MCF 10A (cell line): ENCODE measurements around the gene NAB1. TPM values are rescaled to one million over a fixed set of nuclear protein-coding genes. Genes with fewer than 3 reads are reported as not detected.

Experiments
- BruUV-seq: library from RNA; stranded (reverse); fragments of 400-500 nt; replicated peaks from 2 replicates; lab custom pipeline; 2021; lab: Mats Ljungman, UMichigan
- CTCF ChIA-PET: fragments of 300-600 bp; sonication (Branson Sonifier 250); formaldehyde crosslinking; extraction: SDS; loops from one replicate; lab custom pipeline; 2021; ENCODE audit warnings: antibody characterized with exemption, inconsistent platforms; lab: Yijun Ruan, JAX
- POLR2A ChIA-PET: fragments of 300-600, 350-650 bp; sonication (Branson Sonifier 250); formaldehyde crosslinking; extraction: SDS; loops from one replicate; lab custom pipeline; 2020; ENCODE audit warnings: antibody characterized with exemption, inconsistent platforms; lab: Yijun Ruan, JAX
- DNase-seq: peaks from one replicate; pipeline ENCODE4 v3.0.0-alpha.2; 2018; ENCODE audit not compliant: unreplicated experiment
- H3K27ac Mint-ChIP-seq: one replicate; pipeline ENCODE4 v1.8.0; 2022; ENCODE audit warnings: mild to moderate bottlenecking, low read depth, mixed read lengths; ENCODE audit not compliant: unreplicated experiment
- H3K27me3 Mint-ChIP-seq: one replicate; pipeline ENCODE4 v1.8.0; 2022; ENCODE audit warnings: mixed read lengths; ENCODE audit not compliant: insufficient read depth, unreplicated experiment
- H3K36me3 Mint-ChIP-seq: one replicate; pipeline ENCODE4 v1.8.0; 2022; ENCODE audit warnings: mild to moderate bottlenecking, moderate library complexity, mixed read lengths; ENCODE audit not compliant: insufficient read depth, unreplicated experiment
- H3K4me1 Mint-ChIP-seq: one replicate; pipeline ENCODE4 v1.8.0; 2022; ENCODE audit warnings: mixed read lengths; ENCODE audit not compliant: insufficient read depth, unreplicated experiment
- H3K4me3 Mint-ChIP-seq: one replicate; pipeline ENCODE4 v1.8.0; 2022; ENCODE audit warnings: mild to moderate bottlenecking, moderate library complexity, mixed read lengths; ENCODE audit not compliant: unreplicated experiment
- H3K9me3 Mint-ChIP-seq: one replicate; pipeline ENCODE4 v1.8.0; 2022; ENCODE audit warnings: mixed read lengths; ENCODE audit not compliant: unreplicated experiment
- intact Hi-C: fragments of 100-400 bp; cut with micrococcal nuclease; formaldehyde crosslinking; loops from 2 replicates; pipeline ENCODE4 v1.14.1; 2022
- total RNA-seq: library from RNA; stranded (reverse); gene quantifications from 2 replicates; pipeline ENCODE4 v1.2.3, GENCODE V29; 2022
- TF ChIP-seq, protein P1 (sequence below): fragments of 200-600 bp; IDR thresholded peaks from one replicate; pipeline ENCODE4 v1.8.0; 2022; ENCODE audit warnings: antibody characterized with exemption, mild to moderate bottlenecking; ENCODE audit not compliant: unreplicated experiment

The NAB1 gene
- total RNA-seq, 1 experiment from 2014 or later = 48.5 TPM

DNA sequence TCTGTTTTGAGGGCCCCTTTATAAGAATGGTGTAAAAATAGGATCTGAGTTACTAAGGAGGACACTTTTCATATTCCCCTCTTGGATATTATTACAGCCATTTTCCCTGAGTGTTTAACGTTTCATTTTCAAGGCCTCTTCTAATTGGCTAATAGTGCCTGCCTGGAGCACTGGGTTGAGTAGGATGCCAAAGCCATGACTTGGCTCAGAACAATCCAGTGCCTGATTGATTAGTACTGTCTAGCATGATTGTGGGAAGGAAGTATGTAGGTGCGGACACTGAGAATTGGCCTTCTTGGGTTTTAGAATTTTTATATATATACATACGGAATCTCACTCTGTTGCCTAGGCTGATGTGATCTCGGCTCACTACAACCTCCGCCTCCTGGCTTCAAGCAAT lies 66.1 kb downstream of the NAB1 start:
- Mint-ChIP-seq H3K4me3 (no peak overlapping the region), H3K4me1 (peaks cover 20% of the 10 kb centered on the region), H3K36me3 (no peaks in the 10 kb centered on the region), H3K9me3 (no peaks in the 10 kb centered on the region), H3K27ac (no peak overlapping the region), H3K27me3 (no peaks in the 10 kb centered on the region)
- no TSS peak for BruUV-seq
- intact Hi-C loops = no loop called here
- CTCF ChIA-PET = no interaction called here
- POLR2A ChIA-PET = interaction anchor here (0.6 kb wide), 1 partner anchor 1110 kb away, joined by 3 read pairs; no protein-coding TSS in a partner anchor
- peak; percentile 22 for DNase-seq
- TF ChIP-seq, protein P1, sequence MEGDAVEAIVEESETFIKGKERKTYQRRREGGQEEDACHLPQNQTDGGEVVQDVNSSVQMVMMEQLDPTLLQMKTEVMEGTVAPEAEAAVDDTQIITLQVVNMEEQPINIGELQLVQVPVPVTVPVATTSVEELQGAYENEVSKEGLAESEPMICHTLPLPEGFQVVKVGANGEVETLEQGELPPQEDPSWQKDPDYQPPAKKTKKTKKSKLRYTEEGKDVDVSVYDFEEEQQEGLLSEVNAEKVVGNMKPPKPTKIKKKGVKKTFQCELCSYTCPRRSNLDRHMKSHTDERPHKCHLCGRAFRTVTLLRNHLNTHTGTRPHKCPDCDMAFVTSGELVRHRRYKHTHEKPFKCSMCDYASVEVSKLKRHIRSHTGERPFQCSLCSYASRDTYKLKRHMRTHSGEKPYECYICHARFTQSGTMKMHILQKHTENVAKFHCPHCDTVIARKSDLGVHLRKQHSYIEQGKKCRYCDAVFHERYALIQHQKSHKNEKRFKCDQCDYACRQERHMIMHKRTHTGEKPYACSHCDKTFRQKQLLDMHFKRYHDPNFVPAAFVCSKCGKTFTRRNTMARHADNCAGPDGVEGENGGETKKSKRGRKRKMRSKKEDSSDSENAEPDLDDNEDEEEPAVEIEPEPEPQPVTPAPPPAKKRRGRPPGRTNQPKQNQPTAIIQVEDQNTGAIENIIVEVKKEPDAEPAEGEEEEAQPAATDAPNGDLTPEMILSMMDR = no peak

DNA sequence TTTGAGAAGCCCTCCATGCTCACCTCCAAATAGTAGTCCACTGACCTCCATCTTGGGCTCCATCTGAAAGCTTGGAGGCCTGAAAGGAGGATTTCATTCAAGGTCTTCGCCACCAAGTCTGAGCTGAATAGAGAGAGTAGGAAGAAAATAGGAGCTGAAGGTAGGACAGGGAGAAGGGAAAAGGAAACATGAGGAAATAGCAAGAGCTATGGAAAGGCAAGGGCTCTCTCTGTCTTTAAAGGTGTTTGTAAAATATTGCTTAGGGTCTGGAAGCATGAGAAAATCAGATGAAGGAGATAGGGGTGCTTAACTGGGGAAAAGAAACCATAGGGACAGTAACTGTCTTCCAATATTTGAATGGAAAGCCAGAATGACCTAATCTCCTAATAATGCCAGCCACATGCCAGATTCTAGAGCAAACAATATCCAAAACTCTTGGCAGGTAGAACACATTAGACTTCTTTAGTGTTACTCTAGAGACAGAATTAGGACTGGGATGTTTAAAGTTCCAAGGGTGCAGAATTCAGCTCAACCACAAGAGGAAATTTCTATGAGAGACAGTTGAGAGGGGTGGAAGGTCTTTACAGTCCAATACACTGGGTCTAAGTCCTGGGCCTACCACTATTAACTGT lies 67.4 kb downstream of the NAB1 start:
- TF ChIP-seq, protein P1 = no peak

DNA sequence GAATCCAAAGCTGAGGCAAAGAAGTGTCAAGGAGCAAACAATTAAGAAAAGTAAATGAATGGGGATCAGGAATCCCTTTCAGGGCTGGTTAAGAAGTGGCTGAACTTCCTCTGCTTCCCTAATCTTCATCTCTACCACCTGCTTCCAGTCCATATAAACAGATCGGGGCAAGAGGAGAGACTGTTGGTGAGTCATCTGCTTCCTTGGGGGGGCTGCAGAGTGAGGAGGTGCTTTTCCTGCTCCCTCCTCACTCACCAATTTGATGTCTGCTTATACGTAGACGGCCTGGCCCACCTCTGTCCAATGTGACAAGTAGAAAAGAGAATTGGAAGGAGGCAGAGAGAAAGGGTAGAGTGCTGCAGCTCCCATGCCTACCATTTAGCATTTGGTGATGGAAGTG lies 68.4 kb downstream of the NAB1 start:
- intact Hi-C loops = no loop called here
- H3K27ac Mint-ChIP-seq = no peak overlapping the region
- CTCF ChIA-PET = interaction anchor here (0.6 to 0.7 kb wide), 2 partner anchors 44 to 50 kb away, joined by 3 read pairs; no protein-coding TSS in a partner anchor
- H3K27me3 Mint-ChIP-seq = no peaks in the 10 kb centered on the region
- no peaks in the 10 kb centered on the region for H3K9me3 Mint-ChIP-seq
- TF ChIP-seq, protein P1 = no peak
- H3K4me3 Mint-ChIP-seq = no peak overlapping the region
- DNase-seq = no peak
- H3K36me3 Mint-ChIP-seq = no peaks in the 10 kb centered on the region
- BruUV-seq = no TSS peak
- POLR2A ChIA-PET = no interaction called here
- H3K4me1 Mint-ChIP-seq = peaks cover 20% of the 10 kb centered on the region

More for the DNA sequence above, 67.4 kb downstream of the NAB1 start:
- ChIA-PET CTCF (interaction anchor here (1.0 kb wide), 1 partner anchor 14 kb away, joined by 5 read pairs; no protein-coding TSS in a partner anchor), POLR2A (interaction anchor here (0.7 to 1.3 kb wide), 2 partner anchors 16 to 293 kb away, joined by 3 read pairs; no protein-coding TSS in a partner anchor)
- no peaks in the 10 kb centered on the region for H3K9me3 Mint-ChIP-seq
- no peaks in the 10 kb centered on the region for H3K36me3 Mint-ChIP-seq
- DNase-seq = no peak
- H3K27me3 Mint-ChIP-seq = no peaks in the 10 kb centered on the region
- no peak overlapping the region for H3K4me3 Mint-ChIP-seq
- BruUV-seq = no TSS peak
- H3K4me1 Mint-ChIP-seq = peaks cover 20% of the 10 kb centered on the region
- intact Hi-C loops = no loop called here
- no peak overlapping the region for H3K27ac Mint-ChIP-seq

- BruUV-seq = no TSS peak
- TF ChIP-seq, protein P1 = no peak
- intact Hi-C loops = no loop called here
- ChIA-PET POLR2A (no interaction called here), CTCF (interaction anchor here (0.6 to 0.8 kb wide), 4 partner anchors 37 to 353 kb away, joined by 3 to 5 read pairs (median 3); no protein-coding TSS in a partner anchor)
- H3K36me3 Mint-ChIP-seq = no peaks in the 10 kb centered on the region
- DNase-seq = no peak
- H3K9me3 Mint-ChIP-seq = no peaks in the 10 kb centered on the region
- H3K27ac Mint-ChIP-seq = no peak overlapping the region
- H3K4me3 Mint-ChIP-seq = no peak overlapping the region
- no peaks in the 10 kb centered on the region for H3K27me3 Mint-ChIP-seq
- H3K4me1 Mint-ChIP-seq = peaks cover 20% of the 10 kb centered on the region
Observed at GRCh38 chr2:190717764-190718651, 69.1 kb downstream of the NAB1 start.
